WTC11 (cell line): ENCODE results near the gene PHACTR3. TPM values are rescaled to one million over a fixed set of nuclear protein-coding genes. Genes with fewer than 3 reads are reported as not detected.

Experiments used
- ATAC-seq: fragments of 200-7000 bp; cut with Tn5 transposase; 2 replicates; pipeline ENCODE4 v1.10.0; 2021; ENCODE audit warnings: mild to moderate bottlenecking, moderate library complexity
- CTCF ChIA-PET: fragments of 300-600 bp; sonication (Branson Sonifier 250); formaldehyde crosslinking; loops from one replicate; lab custom pipeline; 2021; ENCODE audit warnings: antibody characterized with exemption; lab: Charles Lee
- POLR2A ChIA-PET: fragments of 350-600 bp; sonication (Branson Sonifier 250); formaldehyde crosslinking; loops from one replicate; lab custom pipeline; 2021; ENCODE audit warnings: antibody characterized with exemption; lab: Charles Lee
- DNase-seq: peaks from one replicate; pipeline ENCODE4 v3.0.0; 2021; ENCODE audit warnings: low spot score
- H3K27ac Mint-ChIP-seq: 2 replicates; pipeline ENCODE4 v1.8.0; 2021; ENCODE audit warnings: mixed read lengths
- H3K27me3 Mint-ChIP-seq: 2 replicates; pipeline ENCODE4 v1.8.0; 2021; ENCODE audit warnings: low read depth, mild to moderate bottlenecking, moderate library complexity, mixed read lengths
- H3K36me3 Mint-ChIP-seq: 2 replicates; pipeline ENCODE4 v1.8.0; 2021; ENCODE audit warnings: mixed read lengths
- H3K4me1 Mint-ChIP-seq: 2 replicates; pipeline ENCODE4 v1.8.0; 2022; ENCODE audit warnings: mixed read lengths
- H3K4me3 Mint-ChIP-seq: 2 replicates; pipeline ENCODE4 v1.8.0; 2021; ENCODE audit warnings: mild to moderate bottlenecking, moderate library complexity, mixed read lengths
- H3K9me3 Mint-ChIP-seq: 2 replicates; pipeline ENCODE4 v1.8.0; 2021; ENCODE audit warnings: mixed read lengths
- ATF2 ChIP-seq: sonication (generic); formaldehyde crosslinking; IDR thresholded peaks from 2 replicates; pipeline ENCODE4 v1.8.1; 2022; ENCODE audit warnings: low read depth, missing genetic modification reagents, borderline replicate concordance
- ATF6 ChIP-seq: sonication (generic); formaldehyde crosslinking; IDR thresholded peaks from 2 replicates; pipeline ENCODE4 v1.8.1; 2023; ENCODE audit warnings: mild to moderate bottlenecking, missing genetic modification reagents
- CREB1 ChIP-seq: sonication (generic); formaldehyde crosslinking; IDR thresholded peaks from 2 replicates; pipeline ENCODE4 v1.8.0; 2023; ENCODE audit warnings: mild to moderate bottlenecking, missing genetic modification reagents
- E2F4 ChIP-seq: sonication (generic); formaldehyde crosslinking; IDR thresholded peaks from 2 replicates; pipeline ENCODE4 v1.8.1; 2022; ENCODE audit warnings: low read depth, mild to moderate bottlenecking, moderate library complexity, missing genetic modification reagents, borderline replicate concordance
- KAT7 ChIP-seq: sonication (generic); formaldehyde crosslinking; IDR thresholded peaks from 2 replicates; pipeline ENCODE4 v1.8.1; 2023; ENCODE audit warnings: missing genetic modification reagents, mild to moderate bottlenecking, borderline replicate concordance
- MAX ChIP-seq: sonication (generic); formaldehyde crosslinking; IDR thresholded peaks from 2 replicates; pipeline ENCODE4 v1.8.0; 2022; ENCODE audit warnings: mild to moderate bottlenecking, missing genetic modification reagents
- MLX ChIP-seq: sonication (generic); formaldehyde crosslinking; IDR thresholded peaks from 2 replicates; pipeline ENCODE4 v1.8.1; 2023; ENCODE audit warnings: mild to moderate bottlenecking, missing genetic modification reagents, moderate library complexity
- MXD4 ChIP-seq: fragments of 250-450 bp; sonication (Bioruptor Pico); IDR thresholded peaks from 2 replicates; pipeline ENCODE4 v1.8.0; 2021; ENCODE audit warnings: mild to moderate bottlenecking, moderate library complexity, borderline replicate concordance
- NFATC4 ChIP-seq: fragments of 250-450 bp; sonication (Bioruptor Pico); IDR thresholded peaks from 2 replicates; pipeline ENCODE4 v1.9.0; 2021; ENCODE audit warnings: mild to moderate bottlenecking
- NFE2L1 ChIP-seq: sonication (generic); formaldehyde crosslinking; IDR thresholded peaks from 2 replicates; pipeline ENCODE4 v1.8.1; 2023; ENCODE audit warnings: missing genetic modification reagents
- OVOL2 ChIP-seq: fragments of 250-450 bp; sonication (Bioruptor Pico); IDR thresholded peaks from 2 replicates; pipeline ENCODE4 v1.9.0; 2021; ENCODE audit warnings: mild to moderate bottlenecking, borderline replicate concordance
- PRDM15 ChIP-seq: sonication (generic); formaldehyde crosslinking; IDR thresholded peaks from 2 replicates; pipeline ENCODE4 v1.8.0; 2022; ENCODE audit warnings: missing genetic modification reagents
- RELA ChIP-seq: sonication (generic); formaldehyde crosslinking; IDR thresholded peaks from 2 replicates; pipeline ENCODE4 v1.8.1; 2022; ENCODE audit warnings: missing genetic modification reagents, mild to moderate bottlenecking, borderline replicate concordance
- SMAD4 ChIP-seq: sonication (generic); formaldehyde crosslinking; IDR thresholded peaks from 2 replicates; pipeline ENCODE4 v1.8.0; 2022; ENCODE audit warnings: mild to moderate bottlenecking, missing genetic modification reagents
- SP1 ChIP-seq: sonication (generic); formaldehyde crosslinking; conservative IDR thresholded peaks from 2 replicates; pipeline ENCODE4 v1.8.1; 2022; ENCODE audit warnings: missing genetic modification reagents
- TP53 ChIP-seq: sonication (generic); formaldehyde crosslinking; IDR thresholded peaks from 2 replicates; pipeline ENCODE4 v1.8.1; 2023; ENCODE audit warnings: mild to moderate bottlenecking, missing genetic modification reagents
- ZBTB43 ChIP-seq: sonication (generic); formaldehyde crosslinking; IDR thresholded peaks from 2 replicates; pipeline ENCODE4 v1.8.1; 2023; ENCODE audit warnings: mild to moderate bottlenecking, missing genetic modification reagents
- ZNF416 ChIP-seq: fragments of 250-450 bp; sonication (Bioruptor Pico); IDR thresholded peaks from 2 replicates; pipeline ENCODE4 v1.9.0; 2021; ENCODE audit warnings: mild to moderate bottlenecking, inconsistent platforms
- ZNF532 ChIP-seq: fragments of 250-450 bp; sonication (Bioruptor Pico); IDR thresholded peaks from 2 replicates; pipeline ENCODE4 v1.9.0; 2021; ENCODE audit warnings: mild to moderate bottlenecking, borderline replicate concordance
- total RNA-seq: library from RNA; stranded (reverse); gene quantifications from 3 replicates; pipeline ENCODE4 v1.2.3, GENCODE V29; 2021

PHACTR3 gene
- total RNA-seq, 1 experiment from 2014 or later = 0.28 TPM

- Mint-ChIP-seq H3K4me1 (peaks cover 21% of the 10 kb centered on the region), H3K36me3 (no peaks in the 10 kb centered on the region), H3K4me3 (no peak overlapping the region), H3K9me3 (no peaks in the 10 kb centered on the region), H3K27me3 (peaks cover 38% of the 10 kb centered on the region), H3K27ac (no peak overlapping the region)
- DNase-seq (no peak), ATAC-seq (no peak)
- ChIA-PET CTCF (interaction anchor here (1.1 to 2.6 kb wide), 2 partner anchors 13 to 54 kb away, joined by 4 to 18 read pairs; no protein-coding TSS in a partner anchor), POLR2A (no interaction called here)
- no peak for TF ChIP-seq ZNF416
- TF ChIP-seq MAX (CRISPR knock-in tag) = no peak
- no peak for TF ChIP-seq SP1
- no peak for TF ChIP-seq NFATC4 (CRISPR knock-in tag)
- TF ChIP-seq KAT7 (CRISPR knock-in tag) = no peak
- TF ChIP-seq ZBTB43 (CRISPR knock-in tag) = no peak
- no peak for TF ChIP-seq MLX (CRISPR knock-in tag)
- no peak for TF ChIP-seq PRDM15
- no peak for TF ChIP-seq OVOL2
- no peak for TF ChIP-seq ATF6 (CRISPR knock-in tag)
- no peak for TF ChIP-seq SMAD4
- TF ChIP-seq TP53 = no peak
- no peak for TF ChIP-seq RELA (CRISPR knock-in tag)
These were observed 232.4 kb downstream of the PHACTR3 start for GRCh38 chr20:59836767-59837166.

- Mint-ChIP-seq H3K27me3 (peaks cover 48% of the 10 kb centered on the region), H3K36me3 (no peaks in the 10 kb centered on the region), H3K4me1 (peaks cover 21% of the 10 kb centered on the region), H3K27ac (no peak overlapping the region), H3K4me3 (no peak overlapping the region), H3K9me3 (no peaks in the 10 kb centered on the region)
- no peak for DNase-seq
- ChIA-PET CTCF (no interaction called here), POLR2A (no interaction called here)
- TF ChIP-seq ATF2 (CRISPR knock-in tag) (no peak), ZNF532 (no peak), TP53 (no peak), E2F4 (no peak), NFE2L1 (no peak), CREB1 (CRISPR knock-in tag) (no peak), MXD4 (CRISPR knock-in tag) (no peak)
- no peak for ATAC-seq
These were observed 233.5 kb downstream of the PHACTR3 start for GRCh38 chr20:59837623-59838394.
